Stomach (tissue), 9 donors: Measurements from ENCODE around the gene SPATA6. TPM values are rescaled to one million over a fixed set of nuclear protein-coding genes. Genes with fewer than 3 reads are reported as not detected.
A peak's percentile ranks its signal among the peaks of the same experiment; 100 is the strongest.

Experiments
- DNase-seq, 2 donors: peaks; one replicate each; pipeline versions ENCODE4 v3.0.0 to v3.0.0-alpha.2; 2013 to 2019
- H3K27ac ChIP-seq, 5 donors: fragments of 200-600 bp in 4 of 5; sonication (generic) in 4 of 5; one replicate each; pipeline ENCODE4 v1.5.1; 2013 to 2019; ENCODE audit warnings: mild to moderate bottlenecking in 1 of 5, moderate library complexity in 1 of 5
- H3K27me3 ChIP-seq, 3 donors: fragments of 200-600 bp; sonication (generic); one replicate each; pipeline ENCODE4 v1.5.1; 2017 to 2019; ENCODE audit warnings: mixed run types in 1 of 3
- H3K36me3 ChIP-seq, 4 donors: fragments of 200-600 bp; sonication (generic); 1 replicate in 3 of 4; 2 replicates in 1 of 4; pipeline ENCODE4 v1.5.1; 2016 to 2019
- H3K4me1 ChIP-seq, 4 donors: fragments of 200-600 bp; sonication (generic); one replicate each; pipeline ENCODE4 v1.5.1; 2016 to 2019
- H3K4me3 ChIP-seq, 4 donors: fragments of 200-600 bp; sonication (generic) in 3 of 4; one replicate each; pipeline ENCODE4 v1.5.1; 2016 to 2019; ENCODE audit warnings: mild to moderate bottlenecking in 1 of 4
- H3K9me3 ChIP-seq, 4 donors: fragments of 200-600 bp; sonication (generic); one replicate each; pipeline ENCODE4 v1.5.1; 2016 to 2019
- EP300 ChIP-seq: sonication (generic); formaldehyde crosslinking; IDR thresholded peaks from one replicate; pipeline ENCODE4 v1.6.1; 2017; ENCODE audit warnings: antibody characterized with exemption
- POLR2A ChIP-seq, 4 donors: fragments of 450-650 bp; IDR thresholded peaks; one replicate each; pipeline ENCODE4 v1.6.1; 2016; ENCODE audit warnings: antibody characterized with exemption in 4 of 4, control low read depth in 2 of 4, mild to moderate bottlenecking in 1 of 4, moderate library complexity in 1 of 4
- POLR2AphosphoS5 ChIP-seq, 3 donors: sonication (generic); formaldehyde crosslinking; IDR thresholded peaks; one replicate each; pipeline ENCODE4 v1.6.1; 2016; ENCODE audit warnings: antibody characterized with exemption in 3 of 3
- WGBS, 5 donors: extraction: QIAGEN DNeasy Blood & Tissue Kit in 3 of 5; methylation state at CpG; one replicate each; pipeline versions ENCODE4 v1.1.5 to v1.1.7; 2013 to 2018; 5-methylcytosine and 5-hydroxymethylcytosine counted together
- intact Hi-C: fragments of 100-400 bp; cut with DNase I; formaldehyde crosslinking; loops from one replicate; pipeline ENCODE4 v1.15.1; 2023; ENCODE audit warnings: low total_unique reads
- polyA plus RNA-seq, 3 donors: library from polyadenylated mRNA; stranded (reverse); fragments of 200-250 nt; gene quantifications; one replicate each; pipeline ENCODE4 v1.2.3, GENCODE V29; 2013
- total RNA-seq, 5 donors: library from RNA; depleted of rRNA; stranded (reverse); fragments of >200 nt; gene quantifications; one replicate each; pipeline versions ENCODE4 v1.1.0 to v1.2.3, GENCODE V29; 2014 to 2016
- TF ChIP-seq, protein P1 (sequence below), 7 experiments: fragments of 450-650 bp in 4 of 7; fragments of 200-600 bp in 3 of 7; sonication (generic) in 3 of 7; IDR thresholded peaks; one replicate each; pipeline ENCODE4 v1.5.1; 2016 to 2019; ENCODE audit warnings: antibody characterized with exemption in 7 of 7, control low read depth in 2 of 7, mild to moderate bottlenecking in 1 of 7
- donor health status: healthy with polysubstance abuse.
- donor health status: Bipolar disorder and iron deficiency.
- donor health status: healthy.

SPATA6 gene
- total and polyA plus RNA-seq, 8 donors = 3.1 to 59.1 (median 14.9) TPM

DNA sequence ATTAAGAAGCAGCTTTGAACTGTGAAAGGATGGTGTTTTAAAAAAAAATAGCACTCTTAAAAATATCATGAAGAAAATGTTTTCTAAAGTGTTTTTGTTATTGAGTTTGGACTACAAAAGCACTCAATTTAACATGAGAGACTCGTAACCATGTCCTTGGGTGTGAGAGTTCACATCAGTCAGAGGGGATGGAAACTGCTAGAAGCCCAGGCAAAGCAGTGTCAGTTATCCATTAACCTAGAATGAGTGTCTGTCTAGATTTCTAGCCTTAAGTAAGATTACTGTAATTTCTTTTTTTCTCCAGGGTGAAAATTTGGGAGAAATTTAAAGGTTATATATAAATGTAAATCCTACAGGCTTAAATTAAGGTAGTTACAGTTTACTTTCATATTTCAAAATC is 217.8 kb downstream of the SPATA6 start:
- TF ChIP-seq POLR2AphosphoS5 (IDR thresholded peaks at IDR 0.05) (no peak), EP300 (no peak), POLR2A (IDR thresholded peaks at IDR 0.05) (no peak)
- TF ChIP-seq, protein P1, sequence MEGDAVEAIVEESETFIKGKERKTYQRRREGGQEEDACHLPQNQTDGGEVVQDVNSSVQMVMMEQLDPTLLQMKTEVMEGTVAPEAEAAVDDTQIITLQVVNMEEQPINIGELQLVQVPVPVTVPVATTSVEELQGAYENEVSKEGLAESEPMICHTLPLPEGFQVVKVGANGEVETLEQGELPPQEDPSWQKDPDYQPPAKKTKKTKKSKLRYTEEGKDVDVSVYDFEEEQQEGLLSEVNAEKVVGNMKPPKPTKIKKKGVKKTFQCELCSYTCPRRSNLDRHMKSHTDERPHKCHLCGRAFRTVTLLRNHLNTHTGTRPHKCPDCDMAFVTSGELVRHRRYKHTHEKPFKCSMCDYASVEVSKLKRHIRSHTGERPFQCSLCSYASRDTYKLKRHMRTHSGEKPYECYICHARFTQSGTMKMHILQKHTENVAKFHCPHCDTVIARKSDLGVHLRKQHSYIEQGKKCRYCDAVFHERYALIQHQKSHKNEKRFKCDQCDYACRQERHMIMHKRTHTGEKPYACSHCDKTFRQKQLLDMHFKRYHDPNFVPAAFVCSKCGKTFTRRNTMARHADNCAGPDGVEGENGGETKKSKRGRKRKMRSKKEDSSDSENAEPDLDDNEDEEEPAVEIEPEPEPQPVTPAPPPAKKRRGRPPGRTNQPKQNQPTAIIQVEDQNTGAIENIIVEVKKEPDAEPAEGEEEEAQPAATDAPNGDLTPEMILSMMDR (IDR thresholded peaks at IDR 0.05) = no peak
- no peak for DNase-seq
- H3K4me3 ChIP-seq = no peak overlapping the region
- H3K36me3 ChIP-seq = no peaks in the 10 kb centered on the region
- no peaks in the 10 kb centered on the region for H3K9me3 ChIP-seq
- no peaks in the 10 kb centered on the region for H3K4me1 ChIP-seq
- H3K27me3 ChIP-seq = no peaks in the 10 kb centered on the region
- 83 to 94% (median 88%) methylated on average over 1 of the region's 1 CpG for WGBS, 5 donors
- H3K27ac ChIP-seq = no peak overlapping the region
- intact Hi-C loops = no loop called here

DNA sequence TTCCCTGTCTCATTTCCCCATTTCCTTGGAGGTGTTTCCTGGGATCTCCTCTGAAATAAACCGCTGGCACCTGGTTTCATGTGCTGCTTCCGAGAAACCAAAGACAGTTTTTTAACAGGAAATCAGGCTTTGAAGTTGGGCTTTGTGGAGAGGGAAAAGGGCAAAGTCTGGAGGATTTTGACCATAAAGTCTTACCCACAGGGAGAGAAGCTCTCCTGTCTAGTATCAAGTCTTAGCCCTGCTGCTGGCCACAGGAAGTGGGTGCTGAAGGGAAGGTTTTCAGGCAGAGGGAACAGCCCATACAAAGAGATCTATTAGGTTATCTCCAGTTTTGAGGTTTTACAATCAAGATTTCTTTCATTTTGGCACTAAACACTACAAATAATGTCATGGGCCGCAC is 220.2 kb downstream of the SPATA6 start:
- Histone ChIP-seq H3K27me3 (no peaks in the 10 kb centered on the region), H3K4me1 (peaks cover 0 to 9% (median 2%) of the 10 kb centered on the region in 4 donors), H3K9me3 (no peaks in the 10 kb centered on the region), H3K36me3 (no peaks in the 10 kb centered on the region), H3K27ac (no peak overlapping the region), H3K4me3 (no peak overlapping the region)
- DNase-seq = no peak
- WGBS, 5 donors = 77 to 93% (median 91%) methylated on average over 3 of the region's 3 CpGs
- intact Hi-C loops = no loop called here
- TF ChIP-seq POLR2AphosphoS5 (IDR thresholded peaks at IDR 0.05) (no peak), POLR2A (IDR thresholded peaks at IDR 0.05) (no peak), EP300 (no peak)
- TF ChIP-seq, protein P1 (IDR thresholded peaks at IDR 0.05) = no peak

DNA sequence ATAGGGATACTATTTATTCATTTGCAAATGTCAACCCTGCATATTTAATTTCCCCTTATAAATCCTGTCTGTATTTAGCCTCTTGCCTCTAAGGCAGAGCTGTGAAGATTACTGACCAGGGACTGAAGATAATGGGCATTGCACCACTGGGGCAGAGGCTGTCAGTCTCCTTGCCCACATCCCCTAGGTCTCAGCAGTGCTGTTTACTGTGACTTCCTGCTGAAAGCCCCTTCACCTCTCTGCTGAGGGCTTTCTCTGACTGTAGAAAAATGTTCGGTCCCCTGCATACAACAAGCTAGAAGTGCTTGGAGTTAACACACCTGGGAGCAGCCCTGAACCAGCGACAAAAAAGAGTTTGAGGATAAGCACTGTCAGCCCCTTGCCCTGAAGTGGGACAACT is 220.7 kb downstream of the SPATA6 start:
- H3K9me3 ChIP-seq = no peaks in the 10 kb centered on the region
- WGBS, 5 donors = 87 to 94% (median 89%) methylated on average over 2 of the region's 2 CpGs
- no peaks in the 10 kb centered on the region for H3K27me3 ChIP-seq
- intact Hi-C loops = no loop called here
- no peaks in the 10 kb centered on the region for H3K36me3 ChIP-seq
- TF ChIP-seq, protein P1 (IDR thresholded peaks at IDR 0.05) = no peak
- TF ChIP-seq EP300 (no peak), POLR2AphosphoS5 (IDR thresholded peaks at IDR 0.05) (no peak)
- H3K4me1 ChIP-seq = peaks cover 0 to 14% (median 2%) of the 10 kb centered on the region in 4 donors
- no peak overlapping the region for H3K4me3 ChIP-seq
- DNase-seq = no peak
- H3K27ac ChIP-seq = no peak overlapping the region

DNA sequence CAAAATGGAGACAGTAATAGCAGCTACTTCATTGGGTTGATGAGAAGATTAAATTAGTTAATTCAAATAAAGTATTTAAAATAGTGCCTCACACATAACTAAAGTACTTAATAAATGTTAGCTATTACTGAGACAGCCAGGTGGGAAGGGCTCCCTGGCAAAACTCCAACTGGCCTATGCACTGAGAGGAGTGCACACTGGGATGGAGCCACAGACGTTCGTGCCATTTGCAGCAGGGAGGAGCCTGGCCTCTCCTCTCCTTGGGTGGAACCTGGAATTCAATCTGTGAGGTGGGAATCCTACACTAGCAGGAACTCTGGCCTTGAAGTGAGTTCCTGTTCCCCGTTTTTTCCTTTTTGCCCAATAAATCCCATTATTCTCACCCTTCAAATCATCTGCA is 221.4 kb downstream of the SPATA6 start:
- Histone ChIP-seq H3K4me3 (no peak overlapping the region), H3K36me3 (no peaks in the 10 kb centered on the region), H3K4me1 (peaks cover 0 to 14% (median 2%) of the 10 kb centered on the region in 4 donors), H3K27ac (no peak overlapping the region), H3K27me3 (no peaks in the 10 kb centered on the region), H3K9me3 (no peaks in the 10 kb centered on the region)
- WGBS, 5 donors = 32 to 50% (median 46%) methylated on average over 3 of the region's 3 CpGs
- TF ChIP-seq POLR2A (IDR thresholded peaks at IDR 0.05) (no peak), POLR2AphosphoS5 (IDR thresholded peaks at IDR 0.05) (no peak), EP300 (no peak)
- TF ChIP-seq, protein P1 (IDR thresholded peaks at IDR 0.05) = no peak
- peak; percentile 40 to 66 for DNase-seq
- intact Hi-C loops = no loop called here
